Measurements from ENCODE around the gene CCDC169. TPM values are rescaled to one million over a fixed set of nuclear protein-coding genes. Genes with fewer than 3 reads are reported as not detected.
A peak's percentile ranks its signal among the peaks of the same experiment; 100 is the strongest.

The CCDC169 gene
- total RNA-seq, 2 experiments from 2014 or later, result not detected

DNA sequence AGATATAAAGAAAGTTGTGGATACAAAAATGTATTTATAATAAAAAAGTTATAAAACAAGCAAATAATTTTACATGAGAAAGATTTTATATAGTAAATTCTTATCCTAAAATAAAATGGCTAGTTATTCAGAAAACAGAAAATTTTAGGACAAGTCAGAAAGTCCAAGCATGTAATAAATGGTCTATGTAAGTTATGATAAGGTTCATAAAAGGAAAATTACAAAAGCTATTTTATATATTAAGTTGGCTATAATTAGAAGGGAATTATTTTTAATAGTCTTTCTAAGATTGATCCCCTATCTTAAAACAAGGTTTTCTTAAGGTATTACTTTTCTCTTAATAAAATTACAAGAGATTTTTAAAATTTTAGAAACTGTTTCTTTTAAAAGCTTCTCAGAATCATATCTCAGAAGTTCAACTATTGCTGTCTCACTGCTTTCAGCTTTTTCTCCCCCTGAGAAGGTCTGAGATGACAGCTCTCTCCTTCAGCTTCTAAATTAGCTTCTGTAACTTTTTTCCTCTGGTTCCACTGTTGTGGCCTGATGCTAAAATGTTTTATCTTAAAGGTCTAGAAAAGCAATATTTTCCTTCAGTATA lies 8.7 kb downstream of the CCDC169 start:
- CTCF ChIA-PET, result no interaction called here
- no peaks in the 10 kb centered on the region for H3K36me3 Mint-ChIP-seq (ENCODE audit: low read depth)

GRCh38 chr13:36286006-36286405 lies 11.6 kb downstream of the CCDC169 start:
- no peak for DNase-seq
- H3K9me3 Mint-ChIP-seq, result no peaks in the 10 kb centered on the region
- POLR2A ChIA-PET, result no interaction called here
- H3K27ac Mint-ChIP-seq, result no peak overlapping the region
- Histone ChIP-seq H3K36me3 (ENCODE audit: insufficient read depth, low read length) (no peaks in the 10 kb centered on the region), H3K4me3 (ENCODE audit: low read length) (no peak overlapping the region), H3K27me3 (ENCODE audit: control insufficient read depth in 1 of 2, insufficient read depth in 2 of 2, low read length in 2 of 2) (no peaks in the 10 kb centered on the region), H3K27ac (ENCODE audit: low read depth in 1 of 2, low read length in 2 of 2) (no peak overlapping the region), H3K4me1 (ENCODE audit: insufficient read depth, low read length) (no peaks in the 10 kb centered on the region), H3K9me3 (ENCODE audit: control insufficient read depth in 1 of 2, insufficient read depth in 1 of 2, low read length in 2 of 2) (peaks cover 5 to 7% of the 10 kb centered on the region in 2 experiments)
- no peak overlapping the region for H3K4me3 Mint-ChIP-seq
- no peaks in the 10 kb centered on the region for H3K4me1 Mint-ChIP-seq (ENCODE audit: low read depth)
- no peak for ATAC-seq (ENCODE audit: poor library complexity)
- no peaks in the 10 kb centered on the region for H3K36me3 Mint-ChIP-seq (ENCODE audit: low read depth)
- TF ChIP-seq, protein P1, sequence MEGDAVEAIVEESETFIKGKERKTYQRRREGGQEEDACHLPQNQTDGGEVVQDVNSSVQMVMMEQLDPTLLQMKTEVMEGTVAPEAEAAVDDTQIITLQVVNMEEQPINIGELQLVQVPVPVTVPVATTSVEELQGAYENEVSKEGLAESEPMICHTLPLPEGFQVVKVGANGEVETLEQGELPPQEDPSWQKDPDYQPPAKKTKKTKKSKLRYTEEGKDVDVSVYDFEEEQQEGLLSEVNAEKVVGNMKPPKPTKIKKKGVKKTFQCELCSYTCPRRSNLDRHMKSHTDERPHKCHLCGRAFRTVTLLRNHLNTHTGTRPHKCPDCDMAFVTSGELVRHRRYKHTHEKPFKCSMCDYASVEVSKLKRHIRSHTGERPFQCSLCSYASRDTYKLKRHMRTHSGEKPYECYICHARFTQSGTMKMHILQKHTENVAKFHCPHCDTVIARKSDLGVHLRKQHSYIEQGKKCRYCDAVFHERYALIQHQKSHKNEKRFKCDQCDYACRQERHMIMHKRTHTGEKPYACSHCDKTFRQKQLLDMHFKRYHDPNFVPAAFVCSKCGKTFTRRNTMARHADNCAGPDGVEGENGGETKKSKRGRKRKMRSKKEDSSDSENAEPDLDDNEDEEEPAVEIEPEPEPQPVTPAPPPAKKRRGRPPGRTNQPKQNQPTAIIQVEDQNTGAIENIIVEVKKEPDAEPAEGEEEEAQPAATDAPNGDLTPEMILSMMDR (IDR thresholded peaks at IDR 0.05), result no peak
- CTCF ChIA-PET, result no interaction called here
- H3K27me3 Mint-ChIP-seq, result peaks cover 14% of the 10 kb centered on the region
- intact Hi-C loops (cut with DNase I, micrococcal nuclease), result loop anchor here in 1 of 2 experiments (10.0 kb wide), 1 partner anchor 109 kb away; no protein-coding TSS in a partner anchor

More for the DNA sequence above, 8.7 kb downstream of the CCDC169 start:
- Histone ChIP-seq H3K36me3 (ENCODE audit: insufficient read depth, low read length) (no peaks in the 10 kb centered on the region), H3K27me3 (ENCODE audit: control insufficient read depth in 1 of 2, insufficient read depth in 2 of 2, low read length in 2 of 2) (no peaks in the 10 kb centered on the region), H3K4me1 (ENCODE audit: insufficient read depth, low read length) (no peaks in the 10 kb centered on the region), H3K4me3 (ENCODE audit: low read length) (no peak overlapping the region), H3K9me3 (ENCODE audit: control insufficient read depth in 1 of 2, insufficient read depth in 1 of 2, low read length in 2 of 2) (peaks cover 5 to 7% of the 10 kb centered on the region in 2 experiments), H3K27ac (ENCODE audit: low read depth in 1 of 2, low read length in 2 of 2) (no peak overlapping the region)
- no peaks in the 10 kb centered on the region for H3K9me3 Mint-ChIP-seq
- TF ChIP-seq, protein P1 (IDR thresholded peaks at IDR 0.05), result no peak
- H3K4me1 Mint-ChIP-seq (ENCODE audit: low read depth), result no peaks in the 10 kb centered on the region
- peaks cover 13% of the 10 kb centered on the region for H3K27me3 Mint-ChIP-seq
- H3K4me3 Mint-ChIP-seq, result no peak overlapping the region
- no peak overlapping the region for H3K27ac Mint-ChIP-seq
- POLR2A ChIA-PET, result no interaction called here
- intact Hi-C loops (cut with DNase I, micrococcal nuclease), result loop anchor here in 1 of 2 experiments (10.0 kb wide), 1 partner anchor 106 kb away; no protein-coding TSS in a partner anchor
- ATAC-seq (ENCODE audit: poor library complexity) (no peak), DNase-seq (no peak)

GRCh38 chr13:36282821-36283432 lies 14.7 kb downstream of the CCDC169 start:
- peak in 3 of 14 experiments; percentile 10 to 32 (median 29) for DNase-seq
- no peaks in the 10 kb centered on the region for H3K4me1 ChIP-seq (ENCODE audit: insufficient read depth, low read length)

More at GRCh38 chr13:36282821-36283432, 14.7 kb downstream of the CCDC169 start:
- no peaks in the 10 kb centered on the region for H3K36me3 ChIP-seq (ENCODE audit: insufficient read depth, low read length)
- Mint-ChIP-seq H3K4me3 (no peak overlapping the region), H3K4me1 (ENCODE audit: low read depth) (no peaks in the 10 kb centered on the region), H3K27me3 (peaks cover 14% of the 10 kb centered on the region), H3K36me3 (ENCODE audit: low read depth) (no peaks in the 10 kb centered on the region), H3K9me3 (no peaks in the 10 kb centered on the region), H3K27ac (no peak overlapping the region)
- H3K27me3 ChIP-seq (ENCODE audit: control insufficient read depth in 1 of 2, insufficient read depth in 2 of 2, low read length in 2 of 2), result no peaks in the 10 kb centered on the region
- ChIA-PET POLR2A (interaction anchor here (0.6 kb wide), 1 partner anchor 1361 kb away, joined by 3 read pairs; no protein-coding TSS in a partner anchor), CTCF (interaction anchor here (1.0 to 1.2 kb wide), 3 partner anchors 10 to 454 kb away, joined by 3 to 5 read pairs (median 4); no protein-coding TSS in a partner anchor)
- no peak for ATAC-seq (ENCODE audit: poor library complexity)
- H3K9me3 ChIP-seq (ENCODE audit: control insufficient read depth in 1 of 2, insufficient read depth in 1 of 2, low read length in 2 of 2), result peaks cover 0 to 2% of the 10 kb centered on the region in 2 experiments
- H3K27ac ChIP-seq (ENCODE audit: low read depth in 1 of 2, low read length in 2 of 2), result no peak overlapping the region
- intact Hi-C loops (cut with DNase I, micrococcal nuclease), result loop anchor here (2.0 to 10.0 kb wide), 2 partner anchors 112 to 454 kb away; no protein-coding TSS in a partner anchor
- H3K4me3 ChIP-seq (ENCODE audit: low read length), result no peak overlapping the region
- TF ChIP-seq, protein P1 (IDR thresholded peaks at IDR 0.05), result peak; percentile 77
